Gastrocnemius medialis (tissue), 4 donors: ENCODE data around the gene ZNF80. TPM values are rescaled to one million over a fixed set of nuclear protein-coding genes. Genes with fewer than 3 reads are reported as not detected.
"Not testable (repeated sequence)": the region's sequence is repeated elsewhere in the genome, so short reads cannot be mapped to it uniquely, and the experiment has no call there.

ENCODE experiments used
- ATAC-seq, 2 donors: fragments of 150-250 bp; one replicate each; pipeline ENCODE4 v1.9.1; 2016
- DNase-seq, 2 donors: peaks; one replicate each; pipeline ENCODE4 v3.0.0-alpha.2; 2019
- H3K27ac ChIP-seq, 4 donors: fragments of 200-600 bp; sonication (generic); 1 replicate in 1 of 4; 2 replicates in 3 of 4; pipeline ENCODE4 v1.5.1; 2016 to 2018; ENCODE audit warnings: mild to moderate bottlenecking in 2 of 4, moderate library complexity in 1 of 4
- H3K27me3 ChIP-seq, 3 donors: fragments of 200-600 bp; sonication (generic) in 2 of 3; 1 replicate in 1 of 3; 2 replicates in 2 of 3; pipeline versions ENCODE4 v1.5.1 to v1.6.0; 2016 to 2019; ENCODE audit warnings: mild to moderate bottlenecking in 1 of 3, moderate library complexity in 1 of 3
- H3K36me3 ChIP-seq, 2 donors: fragments of 200-600 bp; sonication (generic) in 1 of 2; one replicate each; pipeline ENCODE4 v1.5.1; 2017 to 2018
- H3K4me1 ChIP-seq, 2 donors: fragments of 200-600 bp; sonication (generic) in 1 of 2; one replicate each; pipeline ENCODE4 v1.5.1; 2016 to 2017; ENCODE audit warnings: mild to moderate bottlenecking in 2 of 2
- H3K4me3 ChIP-seq, 4 donors: fragments of 200-600 bp; sonication (generic) in 3 of 4; 1 replicate in 1 of 4; 2 replicates in 3 of 4; pipeline ENCODE4 v1.5.1; 2016 to 2019; ENCODE audit warnings: mild to moderate bottlenecking in 2 of 4
- H3K9me3 ChIP-seq, 3 donors: fragments of 200-600 bp; sonication (generic) in 2 of 3; 1 replicate in 1 of 3; 2 replicates in 2 of 3; pipeline ENCODE4 v1.5.1; 2016 to 2019
- CTCF ChIP-seq, 5 experiments: fragments of 450-650 bp in 3 of 5; fragments of 200-600 bp in 2 of 5; sonication (generic) in 2 of 5; IDR thresholded peaks in 4 of 5; conservative IDR thresholded peaks in 1 of 5; 1 replicate in 4 of 5; 2 replicates in 1 of 5; pipeline ENCODE4 v1.5.1; 2016 to 2019; ENCODE audit warnings: antibody characterized with exemption in 5 of 5, mild to moderate bottlenecking in 3 of 5, moderate library complexity in 3 of 5
- POLR2A ChIP-seq, 2 donors: fragments of 450-650 bp; IDR thresholded peaks; one replicate each; pipeline ENCODE4 v1.6.1; 2017; ENCODE audit warnings: antibody characterized with exemption in 2 of 2, mild to moderate bottlenecking in 2 of 2, moderate library complexity in 2 of 2
- in situ Hi-C, 4 donors: fragments of 200-750 bp; cut with MboI; loops; one replicate each; pipeline versions ENCODE4 v1.15.0 to v1.8.0; 2017; ENCODE audit warnings: low sequenced_read_pairs in 4 of 4
- intact Hi-C: fragments of 100-400 bp; cut with DNase I; formaldehyde crosslinking; loops from one replicate; pipeline ENCODE4 v1.15.1; 2023; ENCODE audit warnings: low total_unique reads
- total RNA-seq, 4 donors: library from RNA; depleted of rRNA; stranded (reverse); fragments of >200 nt; gene quantifications; one replicate each; pipeline versions ENCODE4 v1.1.0 to v1.2.3, GENCODE V29; 2016

ZNF80 gene
- total RNA-seq, 4 donors from 2014 or later, result 0.09 TPM; not detected in 3

- no peaks in the 10 kb centered on the region for H3K4me1 ChIP-seq
- no peak overlapping the region for H3K4me3 ChIP-seq
- DNase-seq, result no peak
- no peak for ATAC-seq
- H3K36me3 ChIP-seq, result no peaks in the 10 kb centered on the region
- no peak overlapping the region for H3K27ac ChIP-seq
- in situ Hi-C loops (no loop called here), intact Hi-C loops (no loop called here)
- TF ChIP-seq POLR2A (IDR thresholded peaks at IDR 0.05) (no peak), CTCF (IDR thresholded peaks at IDR 0.05 in 4 of 5, conservative IDR thresholded peaks at IDR 0.05 in 1 of 5) (no peak)
- H3K9me3 ChIP-seq, result no peaks in the 10 kb centered on the region
- H3K27me3 ChIP-seq, result no peaks in the 10 kb centered on the region
Observed at GRCh38 chr3:114252954-114253353, 15.6 kb upstream of the ZNF80 start.

- no peaks in the 10 kb centered on the region for H3K9me3 ChIP-seq
- ATAC-seq (no peak), DNase-seq (no peak)
- no peak overlapping the region for H3K4me3 ChIP-seq
- H3K27ac ChIP-seq, result no peak overlapping the region
- intact Hi-C loops (no loop called here), in situ Hi-C loops (no loop called here)
- TF ChIP-seq CTCF (IDR thresholded peaks at IDR 0.05 in 4 of 5, conservative IDR thresholded peaks at IDR 0.05 in 1 of 5) (no peak), POLR2A (IDR thresholded peaks at IDR 0.05) (no peak)
- H3K27me3 ChIP-seq, result no peaks in the 10 kb centered on the region
- no peaks in the 10 kb centered on the region for H3K4me1 ChIP-seq
- no peaks in the 10 kb centered on the region for H3K36me3 ChIP-seq
Observed at GRCh38 chr3:114242947-114243346, 5.6 kb upstream of the ZNF80 start.

GRCh38 chr3:114241262-114241661 is 3.9 kb upstream of the ZNF80 start:
- H3K36me3 ChIP-seq, result no peaks in the 10 kb centered on the region
- ATAC-seq (no peak), DNase-seq (no peak)
- H3K9me3 ChIP-seq, result no peaks in the 10 kb centered on the region
- no peak overlapping the region for H3K4me3 ChIP-seq
- H3K27me3 ChIP-seq, result no peaks in the 10 kb centered on the region
- TF ChIP-seq CTCF (IDR thresholded peaks at IDR 0.05 in 4 of 5, conservative IDR thresholded peaks at IDR 0.05 in 1 of 5) (no peak), POLR2A (IDR thresholded peaks at IDR 0.05) (no peak)
- in situ Hi-C loops (no loop called here), intact Hi-C loops (no loop called here)
- no peaks in the 10 kb centered on the region for H3K4me1 ChIP-seq
- no peak overlapping the region for H3K27ac ChIP-seq

- H3K4me1 ChIP-seq, H3K27me3 ChIP-seq, H3K4me3 ChIP-seq, ATAC-seq, H3K9me3 ChIP-seq, DNase-seq, in situ Hi-C loops, H3K27ac ChIP-seq, H3K36me3 ChIP-seq, intact Hi-C loops: not testable (repeated sequence)
Observed at GRCh38 chr3:114238146-114238785, 888 bp upstream of the ZNF80 start.

- H3K4me3 ChIP-seq, result no peak overlapping the region
- no peaks in the 10 kb centered on the region for H3K9me3 ChIP-seq
- no peak overlapping the region for H3K27ac ChIP-seq
- TF ChIP-seq POLR2A (IDR thresholded peaks at IDR 0.05) (no peak), CTCF (IDR thresholded peaks at IDR 0.05 in 4 of 5, conservative IDR thresholded peaks at IDR 0.05 in 1 of 5) (no peak)
- H3K27me3 ChIP-seq, result no peaks in the 10 kb centered on the region
- no peaks in the 10 kb centered on the region for H3K36me3 ChIP-seq
- in situ Hi-C loops (no loop called here), intact Hi-C loops (no loop called here)
- H3K4me1 ChIP-seq, result no peaks in the 10 kb centered on the region
- ATAC-seq, result no peak
- DNase-seq, result no peak
Observed at GRCh38 chr3:114235431-114235830, 1.9 kb downstream of the ZNF80 start.
